Lung (tissue), 12 donors: ENCODE measurements around the gene F11R. TPM values are rescaled to one million over a fixed set of nuclear protein-coding genes. Genes with fewer than 3 reads are reported as not detected.

Source experiments
- ATAC-seq: fragments of 200-7000 bp; cut with Tn5 transposase; one replicate; pipeline ENCODE4 v1.9.1; 2020; ENCODE audit warnings: moderate number of reproducible peaks; ENCODE audit not compliant: insufficient read depth, low FRiP score
- DNase-seq, 3 donors: peaks; one replicate each; pipeline ENCODE4 v3.0.0-alpha.2; 2013 to 2017
- H3K27ac ChIP-seq, 2 donors: one replicate each; pipeline ENCODE4 v1.5.1; 2013; ENCODE audit warnings: mild to moderate bottlenecking in 2 of 2, moderate library complexity in 2 of 2, control low read depth in 1 of 2, inconsistent platforms in 1 of 2, low read depth in 1 of 2, low read length in 1 of 2
- H3K27me3 ChIP-seq, 3 donors: one replicate each; pipeline ENCODE4 v1.5.1; 2013; ENCODE audit warnings: low read length in 2 of 3; ENCODE audit not compliant: control insufficient read depth in 3 of 3, insufficient read depth in 3 of 3
- H3K36me3 ChIP-seq, 4 donors: one replicate each; pipeline ENCODE4 v1.5.1; 2013; ENCODE audit warnings: low read length in 4 of 4, mild to moderate bottlenecking in 1 of 4, moderate library complexity in 1 of 4; ENCODE audit not compliant: control insufficient read depth in 4 of 4, insufficient read depth in 4 of 4
- H3K4me1 ChIP-seq, 5 donors: one replicate each; pipeline ENCODE4 v1.5.1; 2013; ENCODE audit warnings: low read length in 5 of 5, mild to moderate bottlenecking in 2 of 5, moderate library complexity in 1 of 5; ENCODE audit not compliant: control insufficient read depth in 5 of 5, insufficient read depth in 5 of 5
- H3K4me3 ChIP-seq: one replicate; pipeline ENCODE4 v1.5.1; 2013; ENCODE audit warnings: mild to moderate bottlenecking, control low read depth, moderate library complexity
- H3K9ac ChIP-seq, 2 donors: one replicate each; pipeline ENCODE4 v1.5.1; 2013; ENCODE audit warnings: low read length in 2 of 2, control low read depth in 1 of 2; ENCODE audit not compliant: insufficient read depth in 1 of 2
- H3K9me3 ChIP-seq, 4 donors: one replicate each; pipeline ENCODE4 v1.5.1; 2013; ENCODE audit warnings: low read length in 3 of 4, mild to moderate bottlenecking in 1 of 4, moderate library complexity in 1 of 4; ENCODE audit not compliant: control insufficient read depth in 4 of 4, insufficient read depth in 3 of 4
- CTCF ChIP-seq: IDR thresholded peaks from 2 replicates; pipeline ENCODE4 v1.5.1; 2012; ENCODE audit warnings: mild to moderate bottlenecking; ENCODE audit errors: control extremely low read depth, extremely low read depth
- WGBS, 2 donors: extraction: QIAGEN DNeasy Blood & Tissue Kit; methylation state at CpG; one replicate each; pipeline ENCODE4 v1.1.7; 2013; 5-methylcytosine and 5-hydroxymethylcytosine counted together
- polyA plus RNA-seq, 2 donors: library from polyadenylated mRNA; stranded (reverse); fragments of 200-250 nt; gene quantifications; one replicate each; pipeline ENCODE4 v1.2.1, GENCODE V29; 2013
- total RNA-seq, 2 donors: library from RNA; depleted of rRNA in 1 of 2; stranded (reverse); fragments of >200 nt in 1 of 2; gene quantifications; one replicate each; pipeline ENCODE4 v1.2.1, GENCODE V29; 2014 to 2021
- donor health status: control.
- donor health status: control.
- donor health status: Bipolar disorder and iron deficiency.
- donor health status: healthy.
- donor health status: DM: yes; HTN: yes; CAD: no.

The F11R gene
- total and polyA plus RNA-seq, 4 donors, result 91.7 to 201 (median 140) TPM

- ATAC-seq, result peak; percentile 70
These were observed 24.2 kb upstream of the F11R start for GRCh38 chr1:161044908-161045735.

GRCh38 chr1:161044535-161044907, 23.6 kb upstream of the F11R start:
- ATAC-seq, result no peak
- peaks cover 5 to 11% (median 5%) of the 10 kb centered on the region in 5 donors for H3K4me1 ChIP-seq

More at GRCh38 chr1:161044908-161045735, 24.2 kb upstream of the F11R start:
- 0 to 1% methylated on average over 46 to 48 of the region's 48 CpGs for WGBS, 2 donors
- H3K4me1 ChIP-seq, result peaks cover 5 to 11% (median 5%) of the 10 kb centered on the region in 5 donors
- TF ChIP-seq CTCF, result no peak
- peak overlapping the region; percentile 95 to 96 for H3K27ac ChIP-seq
- H3K4me3 ChIP-seq, result peak overlapping the region; percentile 71
- peaks cover 0 to 10% (median 4%) of the 10 kb centered on the region in 4 donors for H3K9me3 ChIP-seq
- peak; percentile 79 to 83 (median 81) for DNase-seq
- H3K9ac ChIP-seq, result peak overlapping the region; percentile 79 to 93
- H3K36me3 ChIP-seq, result peaks cover 23 to 30% (median 25%) of the 10 kb centered on the region in 4 donors
- no peaks in the 10 kb centered on the region for H3K27me3 ChIP-seq

GRCh38 chr1:161039546-161039945, 18.6 kb upstream of the F11R start:
- Histone ChIP-seq H3K9me3 (peaks cover 0 to 10% (median 0%) of the 10 kb centered on the region in 4 donors), H3K27ac (peak overlapping the region in 1 of 2 donors; percentile 82), H3K27me3 (no peaks in the 10 kb centered on the region), H3K4me1 (peaks cover 5 to 12% (median 5%) of the 10 kb centered on the region in 5 donors), H3K36me3 (peaks cover 29 to 40% (median 34%) of the 10 kb centered on the region in 4 donors), H3K4me3 (no peak overlapping the region), H3K9ac (no peak overlapping the region)
- no peak for DNase-seq
- TF ChIP-seq CTCF, result no peak
- ATAC-seq, result no peak
- WGBS, 2 donors, result 84 to 85% methylated on average over 5 of the region's 5 CpGs

More at GRCh38 chr1:161044535-161044907, 23.6 kb upstream of the F11R start:
- TF ChIP-seq CTCF, result no peak
- peak overlapping the region; percentile 79 to 93 for H3K9ac ChIP-seq
- peaks cover 0 to 10% (median 5%) of the 10 kb centered on the region in 4 donors for H3K9me3 ChIP-seq
- peak overlapping the region; percentile 95 to 96 for H3K27ac ChIP-seq
- H3K27me3 ChIP-seq, result no peaks in the 10 kb centered on the region
- peaks cover 28 to 36% (median 31%) of the 10 kb centered on the region in 4 donors for H3K36me3 ChIP-seq
- no peak for DNase-seq
- H3K4me3 ChIP-seq, result peak overlapping the region; percentile 71
